ENCODE measurements around the gene NOX4.
"Not testable (repeated sequence)": the region's sequence is repeated elsewhere in the genome, so short reads cannot be mapped to it uniquely, and the experiment has no call there.

The NOX4 gene

GRCh38 chr11:89457190-89457589 is 34.0 kb downstream of the NOX4 start:
- DNase-seq: no peak

- no peak for DNase-seq
These were observed 34.5 kb downstream of the NOX4 start for GRCh38 chr11:89456681-89457080.

- no peak for DNase-seq
These were observed 38.4 kb downstream of the NOX4 start for GRCh38 chr11:89452780-89453179.

- DNase-seq: no peak
These were observed 43.3 kb downstream of the NOX4 start for GRCh38 chr11:89447845-89448244.

- no peak for DNase-seq
These were observed 47.5 kb downstream of the NOX4 start for GRCh38 chr11:89443361-89444322.

GRCh38 chr11:89442801-89443200 is 48.4 kb downstream of the NOX4 start:
- no peak for DNase-seq

GRCh38 chr11:89441606-89442005 is 49.6 kb downstream of the NOX4 start:
- no peak for DNase-seq

GRCh38 chr11:89437317-89437716 is 53.9 kb downstream of the NOX4 start:
- DNase-seq: no peak

GRCh38 chr11:89436071-89436470 is 55.1 kb downstream of the NOX4 start:
- no peak for DNase-seq

- DNase-seq: no peak
These were observed 57.9 kb downstream of the NOX4 start for GRCh38 chr11:89433278-89433677.

- not testable (repeated sequence) for DNase-seq
These were observed 59.0 kb downstream of the NOX4 start for GRCh38 chr11:89432182-89432581.

GRCh38 chr11:89426501-89426900 is 64.7 kb downstream of the NOX4 start:
- not testable (repeated sequence) for DNase-seq

GRCh38 chr11:89421718-89422117 is 69.5 kb downstream of the NOX4 start:
- DNase-seq: no peak

- no peak for DNase-seq
These were observed 70.2 kb downstream of the NOX4 start for GRCh38 chr11:89420981-89421380.

GRCh38 chr11:89416961-89417360 is 74.2 kb downstream of the NOX4 start:
- no peak for DNase-seq

- DNase-seq: not testable (repeated sequence)
These were observed 80.1 kb downstream of the NOX4 start for GRCh38 chr11:89411112-89411511.

GRCh38 chr11:89410666-89411065 is 80.5 kb downstream of the NOX4 start:
- not testable (repeated sequence) for DNase-seq

- not testable (repeated sequence) for DNase-seq
These were observed 82.7 kb downstream of the NOX4 start for GRCh38 chr11:89408441-89408840.

- no peak for DNase-seq
These were observed 85.5 kb downstream of the NOX4 start for GRCh38 chr11:89405629-89406028.

GRCh38 chr11:89391654-89392053 is 99.5 kb downstream of the NOX4 start:
- DNase-seq: not testable (repeated sequence)

GRCh38 chr11:89387501-89387900 is 103.7 kb downstream of the NOX4 start:
- not testable (repeated sequence) for DNase-seq

- not testable (repeated sequence) for DNase-seq
These were observed 108.2 kb downstream of the NOX4 start for GRCh38 chr11:89382986-89383385.

GRCh38 chr11:89381094-89381493 is 110.1 kb downstream of the NOX4 start:
- DNase-seq: no peak

- DNase-seq: not testable (repeated sequence)
These were observed 111.0 kb downstream of the NOX4 start for GRCh38 chr11:89379976-89380771.
